ENCODE data around the gene EPHA7. TPM values are rescaled to one million over a fixed set of nuclear protein-coding genes. Genes with fewer than 3 reads are reported as not detected.

The EPHA7 gene
- total and polyA plus RNA-seq, 2 experiments from 2014 or later = 35.8 to 59.0 TPM

- no peaks in the 10 kb centered on the region for H3K36me3 ChIP-seq
- H3K27me3 ChIP-seq = no peaks in the 10 kb centered on the region
- no peaks in the 10 kb centered on the region for H3K9me3 ChIP-seq (ENCODE audit: low read depth)
- peak overlapping the region; percentile 70 for H3K27ac ChIP-seq
- no peak for DNase-seq (ENCODE audit: low read depth in 1 of 2, low spot score in 1 of 2)
- peaks cover 22% of the 10 kb centered on the region for H3K4me1 ChIP-seq (ENCODE audit: low read depth)
- no peak for TF ChIP-seq CTCF (IDR thresholded peaks at IDR 0.05; ENCODE audit: low read depth, low read length)
- no peak overlapping the region for H3K4me3 ChIP-seq
These were observed 224.9 kb downstream of the EPHA7 start for GRCh38 chr6:93194480-93194879.

GRCh38 chr6:93193868-93194267 lies 225.5 kb downstream of the EPHA7 start:
- no peaks in the 10 kb centered on the region for H3K27me3 ChIP-seq
- no peak for TF ChIP-seq CTCF (IDR thresholded peaks at IDR 0.05; ENCODE audit: low read depth, low read length)

More at GRCh38 chr6:93193868-93194267, 225.5 kb downstream of the EPHA7 start:
- Histone ChIP-seq H3K27ac (peak overlapping the region; percentile 70), H3K4me3 (no peak overlapping the region), H3K36me3 (no peaks in the 10 kb centered on the region), H3K4me1 (ENCODE audit: low read depth) (peaks cover 23% of the 10 kb centered on the region), H3K9me3 (ENCODE audit: low read depth) (no peaks in the 10 kb centered on the region)
- no peak for DNase-seq (ENCODE audit: low read depth in 1 of 2, low spot score in 1 of 2)

All from cardiac muscle cell (in vitro differentiated cells and primary cell).